ENCODE data around the gene RERE.
"Not testable (repeated sequence)": the region's sequence is repeated elsewhere in the genome, so short reads cannot be mapped to it uniquely, and the experiment has no call there.

RERE gene

GRCh38 chr1:8752921-8753713 lies 64.3 kb downstream of the RERE start:
- no peak for DNase-seq (ENCODE audit: low read depth in 3 of 3)

DNA sequence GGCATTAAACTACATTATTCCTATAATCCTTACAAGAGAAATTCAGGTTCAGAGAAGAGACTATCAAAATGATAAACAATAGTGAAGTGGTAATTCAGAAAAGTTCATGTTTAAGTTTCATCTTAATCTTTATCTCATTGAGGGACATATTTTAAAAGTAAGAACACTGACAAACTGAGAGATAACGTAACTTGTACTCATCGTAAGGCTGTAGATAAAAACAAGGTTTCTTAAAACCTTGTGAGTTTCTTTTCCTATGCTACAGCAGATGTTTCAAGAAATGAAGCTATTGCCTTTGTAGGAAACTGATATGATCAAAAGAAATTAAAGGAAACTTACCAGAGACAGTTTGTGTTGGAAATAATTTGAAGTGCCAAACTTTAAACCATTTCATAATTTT lies 65.0 kb downstream of the RERE start:
- no peak for DNase-seq (ENCODE audit: low read depth in 3 of 3)

GRCh38 chr1:8751984-8752383 lies 65.5 kb downstream of the RERE start:
- no peak for DNase-seq (ENCODE audit: low read depth in 3 of 3)

GRCh38 chr1:8747879-8748825 lies 69.3 kb downstream of the RERE start:
- DNase-seq (ENCODE audit: low read depth in 3 of 3): no peak

DNA sequence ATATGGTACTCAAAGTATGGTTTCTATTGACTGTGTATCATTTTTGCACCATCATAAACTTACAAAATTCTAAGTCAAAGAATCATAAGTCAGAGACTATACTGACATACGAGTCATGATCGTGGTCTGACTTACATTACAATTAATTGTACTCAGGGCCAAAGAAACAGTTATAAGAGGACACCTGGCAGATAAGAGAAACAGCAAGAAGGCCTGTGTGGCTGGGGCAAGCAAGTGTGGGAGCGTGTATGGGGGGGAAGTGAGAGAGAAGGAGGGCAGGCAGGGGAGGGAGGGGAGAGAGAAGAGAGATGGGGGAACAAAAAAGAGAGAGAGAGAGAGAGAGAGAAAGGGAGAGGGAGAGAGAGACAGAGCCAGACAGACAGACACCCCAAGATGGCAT lies 70.9 kb downstream of the RERE start:
- no peak for DNase-seq (ENCODE audit: low read depth in 3 of 3)

GRCh38 chr1:8745749-8746390 lies 71.6 kb downstream of the RERE start:
- no peak for DNase-seq (ENCODE audit: low read depth in 3 of 3)

- no peak for DNase-seq (ENCODE audit: low read depth in 3 of 3)
These were observed 72.1 kb downstream of the RERE start for GRCh38 chr1:8745346-8745745.

- no peak for DNase-seq (ENCODE audit: low read depth in 3 of 3)
These were observed 75.2 kb downstream of the RERE start for GRCh38 chr1:8742022-8742924.

DNA sequence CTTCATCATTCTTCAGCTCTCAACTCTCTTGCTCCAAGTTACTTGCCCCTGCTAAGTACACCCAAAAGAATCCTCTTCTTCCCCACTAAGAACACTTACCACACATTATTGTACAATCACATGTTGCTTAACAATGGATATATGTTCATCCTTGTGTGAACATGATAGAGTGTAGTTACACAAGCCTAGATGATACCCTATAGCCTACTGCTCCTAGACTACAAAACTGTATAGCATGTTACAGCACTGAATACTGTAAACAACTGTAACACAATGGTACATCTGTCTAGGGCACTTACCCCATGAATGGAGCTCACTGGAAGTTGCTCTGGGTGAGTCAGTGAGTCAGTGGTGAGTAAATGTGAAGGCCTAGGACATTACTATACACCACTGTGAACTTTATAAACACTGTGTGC lies 77.4 kb downstream of the RERE start:
- no peak for DNase-seq (ENCODE audit: low read depth in 3 of 3)

GRCh38 chr1:8739377-8739776 lies 78.1 kb downstream of the RERE start:
- no peak for DNase-seq (ENCODE audit: low read depth in 3 of 3)

DNA sequence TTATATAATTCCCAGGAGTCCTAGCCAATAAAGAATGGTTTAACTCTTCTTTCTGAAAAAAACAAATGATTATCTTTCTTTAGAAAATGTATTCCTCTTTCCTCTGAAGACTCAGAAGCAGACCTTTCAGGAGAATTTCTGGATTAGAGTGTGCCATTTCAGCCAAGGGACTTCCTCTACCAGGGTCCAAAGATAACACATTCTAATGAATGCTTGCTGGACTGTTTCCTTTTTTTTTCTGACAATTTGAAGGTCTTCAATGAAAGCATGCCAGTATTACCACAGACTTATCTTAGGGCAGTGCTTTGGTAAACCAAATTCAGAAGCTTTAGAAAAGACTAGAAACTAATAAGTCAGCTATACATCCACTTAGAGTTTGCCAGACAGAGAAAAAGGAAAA lies 80.5 kb downstream of the RERE start:
- no peak for DNase-seq (ENCODE audit: low read depth in 3 of 3)

GRCh38 chr1:8733484-8733883 lies 84.0 kb downstream of the RERE start:
- DNase-seq (ENCODE audit: low read depth in 3 of 3): no peak

GRCh38 chr1:8731162-8731561 lies 86.3 kb downstream of the RERE start:
- DNase-seq (ENCODE audit: low read depth in 3 of 3): no peak

GRCh38 chr1:8728464-8728863 lies 89.0 kb downstream of the RERE start:
- no peak for DNase-seq (ENCODE audit: low read depth in 3 of 3)

- no peak for DNase-seq (ENCODE audit: low read depth in 3 of 3)
These were observed 89.6 kb downstream of the RERE start for GRCh38 chr1:8727809-8728213.

- not testable (repeated sequence) for DNase-seq (ENCODE audit: low read depth in 3 of 3)
These were observed 90.1 kb downstream of the RERE start for GRCh38 chr1:8727316-8727715.

GRCh38 chr1:8726801-8727186 lies 90.6 kb downstream of the RERE start:
- not testable (repeated sequence) for DNase-seq (ENCODE audit: low read depth in 3 of 3)

DNA sequence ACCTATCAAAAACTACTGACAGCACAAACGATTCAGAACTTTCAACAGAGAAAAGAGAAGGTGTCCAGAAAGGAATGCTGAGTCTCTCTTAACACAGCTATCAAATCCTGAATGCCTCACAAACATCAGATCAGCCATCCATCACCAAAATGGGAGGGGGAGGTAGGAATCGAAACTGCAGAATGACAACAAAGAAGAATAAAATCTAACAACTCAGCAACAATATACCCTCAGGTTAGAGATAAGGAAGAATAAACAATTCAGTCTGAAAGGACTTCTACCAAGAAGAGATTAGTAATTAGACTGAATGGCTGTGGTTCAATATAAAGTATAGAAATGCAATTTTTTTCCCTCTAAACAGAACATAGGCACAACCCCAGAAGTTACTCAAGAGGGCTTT lies 94.4 kb downstream of the RERE start:
- no peak for DNase-seq (ENCODE audit: low read depth in 3 of 3)

GRCh38 chr1:8722366-8722765 lies 95.1 kb downstream of the RERE start:
- DNase-seq (ENCODE audit: low read depth in 3 of 3): no peak

GRCh38 chr1:8721679-8722324 lies 95.6 kb downstream of the RERE start:
- no peak for DNase-seq (ENCODE audit: low read depth in 3 of 3)

DNA sequence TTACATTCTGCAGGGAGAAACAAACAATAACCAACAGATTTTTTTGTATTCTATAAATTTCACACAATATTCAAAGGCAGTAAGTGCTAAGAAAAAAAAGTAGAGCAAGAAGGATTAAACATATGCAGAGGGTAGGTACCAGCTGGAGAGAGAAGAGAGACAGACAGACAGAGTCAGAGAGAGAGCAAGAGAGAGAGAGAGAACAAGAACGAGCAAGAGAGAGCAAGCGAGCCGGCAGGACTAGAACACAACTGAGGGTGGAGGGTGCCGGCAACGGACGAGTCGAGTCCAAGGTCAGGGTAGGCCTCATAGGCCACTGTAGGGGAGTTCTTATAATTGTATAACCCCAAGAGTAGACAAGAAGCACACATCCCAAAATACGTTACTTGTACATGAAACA lies 97.1 kb downstream of the RERE start:
- DNase-seq (ENCODE audit: low read depth in 3 of 3): no peak
